Sigmoid colon (tissue), 7 donors: Measurements from ENCODE around the gene ALPP. TPM values are rescaled to one million over a fixed set of nuclear protein-coding genes. Genes with fewer than 3 reads are reported as not detected.
"Not testable (repeated sequence)": the region's sequence is repeated elsewhere in the genome, so short reads cannot be mapped to it uniquely, and the experiment has no call there.

Experiments used
- DNase-seq: peaks from one replicate; pipeline ENCODE4 v3.0.0-alpha.2; 2019
- H3K27ac ChIP-seq, 4 donors: fragments of 200-600 bp; sonication (generic); one replicate each; pipeline ENCODE4 v1.5.1; 2016 to 2019; ENCODE audit warnings: mild to moderate bottlenecking in 1 of 4
- H3K27me3 ChIP-seq, 3 donors: fragments of 200-600 bp; sonication (generic); one replicate each; pipeline ENCODE4 v1.5.1; 2019; ENCODE audit warnings: mild to moderate bottlenecking in 1 of 3
- H3K36me3 ChIP-seq, 4 donors: fragments of 200-600 bp; sonication (generic); one replicate each; pipeline ENCODE4 v1.5.1; 2016 to 2019
- H3K4me1 ChIP-seq, 4 donors: fragments of 200-600 bp; sonication (generic); one replicate each; pipeline ENCODE4 v1.5.1; 2017 to 2019
- H3K4me3 ChIP-seq, 4 donors: fragments of 200-600 bp; sonication (generic); one replicate each; pipeline ENCODE4 v1.5.1; 2017 to 2019; ENCODE audit warnings: mild to moderate bottlenecking in 2 of 4, moderate library complexity in 1 of 4
- H3K9me3 ChIP-seq, 4 donors: fragments of 200-600 bp in 3 of 4; sonication (generic) in 3 of 4; one replicate each; pipeline versions ENCODE4 v1.5.1 to v1.6.1; 2013 to 2019
- CTCF ChIP-seq, 4 experiments: fragments of 450-650 bp in 3 of 4; fragments of 200-600 bp in 1 of 4; IDR thresholded peaks; one replicate each; pipeline ENCODE4 v1.5.1; 2016 to 2019; ENCODE audit warnings: antibody characterized with exemption in 4 of 4, mild to moderate bottlenecking in 3 of 4, moderate library complexity in 2 of 4
- EP300 ChIP-seq, 4 donors: sonication (generic); formaldehyde crosslinking; IDR thresholded peaks; one replicate each; pipeline ENCODE4 v1.6.1; 2017; ENCODE audit warnings: antibody characterized with exemption in 4 of 4
- POLR2A ChIP-seq, 2 donors: fragments of 450-650 bp; IDR thresholded peaks; one replicate each; pipeline ENCODE4 v1.6.1; 2016; ENCODE audit warnings: antibody characterized with exemption in 2 of 2, mild to moderate bottlenecking in 2 of 2, moderate library complexity in 2 of 2
- POLR2AphosphoS5 ChIP-seq, 4 donors: sonication (generic); formaldehyde crosslinking; IDR thresholded peaks; one replicate each; pipeline ENCODE4 v1.6.1; 2017; ENCODE audit warnings: antibody characterized with exemption in 4 of 4
- WGBS, 2 donors: extraction: QIAGEN DNeasy Blood & Tissue Kit; methylation state at CpG; one replicate each; pipeline ENCODE4 v1.1.7; 2013; 5-methylcytosine and 5-hydroxymethylcytosine counted together
- intact Hi-C: fragments of 100-400 bp; cut with DNase I; formaldehyde crosslinking; loops from one replicate; pipeline ENCODE4 v1.15.1; 2023
- polyA plus RNA-seq, 3 donors: library from polyadenylated mRNA; stranded (reverse); fragments of 200-250 nt; gene quantifications; one replicate each; pipeline ENCODE4 v1.2.3, GENCODE V29; 2013
- total RNA-seq, 4 donors: library from RNA; depleted of rRNA; stranded (reverse); fragments of >200 nt; gene quantifications; one replicate each; pipeline ENCODE4 v1.1.0, GENCODE V29; 2016
- donor health status: healthy with polysubstance abuse.
- donor health status: Bipolar disorder and iron deficiency.
- donor health status: healthy.

ALPP gene
- total and polyA plus RNA-seq, 7 donors = 0.03 TPM; not detected in 6

GRCh38 chr2:232419245-232420072, 40.9 kb downstream of the ALPP start:
- DNase-seq = peak; percentile 46
- Histone ChIP-seq H3K4me3 (peak overlapping the region in 3 of 4 donors; percentile 12 to 36 (median 35)), H3K27me3 (peaks cover 20 to 86% (median 55%) of the 10 kb centered on the region in 3 donors), H3K4me1 (peaks cover 0 to 30% (median 22%) of the 10 kb centered on the region in 4 donors), H3K27ac (no peak overlapping the region), H3K9me3 (no peaks in the 10 kb centered on the region), H3K36me3 (no peaks in the 10 kb centered on the region)
- intact Hi-C loops = no loop called here
- TF ChIP-seq EP300 (IDR thresholded peaks at IDR 0.05) (no peak), POLR2A (IDR thresholded peaks at IDR 0.05) (no peak), CTCF (IDR thresholded peaks at IDR 0.05) (no peak), POLR2AphosphoS5 (IDR thresholded peaks at IDR 0.05) (no peak)
- 9 to 10% methylated on average over 79 of the region's 79 CpGs for WGBS, 2 donors

GRCh38 chr2:232420073-232420454, 41.5 kb downstream of the ALPP start:
- no peak for TF ChIP-seq POLR2A (IDR thresholded peaks at IDR 0.05)
- Histone ChIP-seq H3K4me1 (peaks cover 0 to 30% (median 22%) of the 10 kb centered on the region in 4 donors), H3K27me3 (peaks cover 20 to 92% (median 55%) of the 10 kb centered on the region in 3 donors), H3K27ac (no peak overlapping the region), H3K9me3 (no peaks in the 10 kb centered on the region), H3K4me3 (no peak overlapping the region), H3K36me3 (no peaks in the 10 kb centered on the region)
- 9 to 19% methylated on average over 22 of the region's 22 CpGs for WGBS, 2 donors
- intact Hi-C loops = no loop called here
- DNase-seq = peak; percentile 25

- intact Hi-C loops = no loop called here
- Histone ChIP-seq H3K36me3 (no peaks in the 10 kb centered on the region), H3K27me3 (peaks cover 20 to 90% (median 55%) of the 10 kb centered on the region in 3 donors), H3K4me1 (peaks cover 0 to 30% (median 22%) of the 10 kb centered on the region in 4 donors), H3K4me3 (no peak overlapping the region), H3K9me3 (no peaks in the 10 kb centered on the region), H3K27ac (no peak overlapping the region)
- WGBS, 2 donors = 2 to 3% methylated on average over 79 of the region's 79 CpGs
- no peak for DNase-seq
- no peak for TF ChIP-seq POLR2AphosphoS5 (IDR thresholded peaks at IDR 0.05)
- no peak for TF ChIP-seq CTCF (IDR thresholded peaks at IDR 0.05)
- no peak for TF ChIP-seq EP300 (IDR thresholded peaks at IDR 0.05)
- no peak for TF ChIP-seq POLR2A (IDR thresholded peaks at IDR 0.05)
Observed at GRCh38 chr2:232420463-232421188, 42.1 kb downstream of the ALPP start.

GRCh38 chr2:232421189-232421785, 42.7 kb downstream of the ALPP start:
- no peaks in the 10 kb centered on the region for H3K36me3 ChIP-seq
- TF ChIP-seq EP300 (IDR thresholded peaks at IDR 0.05) (no peak), POLR2AphosphoS5 (IDR thresholded peaks at IDR 0.05) (no peak), POLR2A (IDR thresholded peaks at IDR 0.05) (no peak), CTCF (IDR thresholded peaks at IDR 0.05) (no peak)
- H3K27ac ChIP-seq = no peak overlapping the region
- peaks cover 20 to 85% (median 50%) of the 10 kb centered on the region in 3 donors for H3K27me3 ChIP-seq
- intact Hi-C loops = no loop called here
- H3K9me3 ChIP-seq = no peaks in the 10 kb centered on the region
- DNase-seq = peak; percentile 36
- H3K4me3 ChIP-seq = no peak overlapping the region
- 27 to 36% methylated on average over 22 of the region's 22 CpGs for WGBS, 2 donors
- H3K4me1 ChIP-seq = peaks cover 0 to 30% (median 22%) of the 10 kb centered on the region in 4 donors

GRCh38 chr2:232422051-232422450, 43.5 kb downstream of the ALPP start:
- Histone ChIP-seq H3K9me3 (no peaks in the 10 kb centered on the region), H3K27me3 (peaks cover 20 to 77% (median 50%) of the 10 kb centered on the region in 3 donors), H3K36me3 (no peaks in the 10 kb centered on the region), H3K4me1 (peaks cover 0 to 30% (median 22%) of the 10 kb centered on the region in 4 donors), H3K27ac (no peak overlapping the region), H3K4me3 (no peak overlapping the region)
- TF ChIP-seq EP300 (IDR thresholded peaks at IDR 0.05) (no peak), POLR2AphosphoS5 (IDR thresholded peaks at IDR 0.05) (no peak), POLR2A (IDR thresholded peaks at IDR 0.05) (no peak), CTCF (IDR thresholded peaks at IDR 0.05) (no peak)
- no peak for DNase-seq
- intact Hi-C loops = no loop called here
- WGBS, 2 donors = 91 to 93% methylated on average over 10 of the region's 10 CpGs

- DNase-seq, H3K4me3 ChIP-seq, H3K9me3 ChIP-seq, H3K27ac ChIP-seq, H3K36me3 ChIP-seq, intact Hi-C loops: not testable (repeated sequence)
- Histone ChIP-seq H3K4me1 (peaks cover 0 to 30% (median 22%) of the 10 kb centered on the region in 4 donors), H3K27me3 (peaks cover 20 to 68% (median 41%) of the 10 kb centered on the region in 3 donors)
- 37 to 45% methylated on average over 3 of the region's 3 CpGs for WGBS, 2 donors
Observed at GRCh38 chr2:232422996-232423395, 44.4 kb downstream of the ALPP start.

- Histone ChIP-seq H3K27me3 (peaks cover 20 to 63% (median 37%) of the 10 kb centered on the region in 3 donors), H3K4me1 (peaks cover 0 to 28% (median 20%) of the 10 kb centered on the region in 4 donors)
- intact Hi-C loops, H3K27ac ChIP-seq, H3K4me3 ChIP-seq, H3K9me3 ChIP-seq, DNase-seq, H3K36me3 ChIP-seq: not testable (repeated sequence)
- 46 to 47% methylated on average over 7 of the region's 7 CpGs for WGBS, 2 donors
Observed at GRCh38 chr2:232423407-232423806, 44.9 kb downstream of the ALPP start.
